Colonic mucosa (tissue), 4 donors: Measurements from ENCODE around the gene CDK5. TPM values are rescaled to one million over a fixed set of nuclear protein-coding genes. Genes with fewer than 3 reads are reported as not detected.

ENCODE experiments used
- DNase-seq: peaks from one replicate; pipeline ENCODE4 v3.0.0-alpha.2; 2020
- H3K27ac ChIP-seq: fragments of 200-600 bp; one replicate; pipeline ENCODE4 v1.8.0; 2021
- H3K27me3 ChIP-seq: fragments of 200-600 bp; one replicate; pipeline ENCODE4 v1.8.0; 2021
- H3K36me3 ChIP-seq: fragments of 200-600 bp; one replicate; pipeline ENCODE4 v1.8.0; 2021
- H3K4me1 ChIP-seq: fragments of 200-600 bp; one replicate; pipeline ENCODE4 v1.8.0; 2021; ENCODE audit warnings: mild to moderate bottlenecking
- H3K4me3 ChIP-seq: fragments of 200-600 bp; one replicate; pipeline ENCODE4 v1.8.0; 2021
- H3K9ac ChIP-seq, 2 donors: one replicate each; pipeline ENCODE4 v1.7.0; 2013; ENCODE audit warnings: control low read depth in 2 of 2, low read depth in 2 of 2, low read length in 2 of 2
- H3K9me3 ChIP-seq: fragments of 200-600 bp; one replicate; pipeline ENCODE4 v1.8.0; 2021
- CTCF ChIP-seq: fragments of 200-600 bp; IDR thresholded peaks from one replicate; pipeline ENCODE4 v1.8.0; 2022; ENCODE audit warnings: antibody characterized with exemption, mild to moderate bottlenecking
- intact Hi-C: fragments of 100-400 bp; cut with DNase I; formaldehyde crosslinking; loops from one replicate; pipeline ENCODE4 v1.14.1; 2022
- total RNA-seq, 2 donors: library from RNA; stranded (reverse); fragmentation: NEBNext Ultra II Directional in 1 of 2; extraction: Animal tissue kit (Norgen Biotek cat#: 25700) in 1 of 2; gene quantifications; one replicate each; pipeline ENCODE4 v1.2.1, GENCODE V29; 2021
- donor health status: healthy.
- donor health status: DM: no; HTN: no; CAD: no.
- donor health status: DM: no; HTN: no; CAD: no.

The CDK5 gene
- total RNA-seq, 2 donors from 2014 or later, result 11.3 to 15.9 TPM

- Histone ChIP-seq H3K4me1 (peaks cover 20% of the 10 kb centered on the region), H3K27me3 (no peaks in the 10 kb centered on the region), H3K9ac (peak within 1 kb of the TSS; percentile 89 to 92), H3K27ac (peak within 1 kb of the TSS; percentile 77), H3K4me3 (peak within 1 kb of the TSS; percentile 77), H3K9me3 (no peaks in the 10 kb centered on the region), H3K36me3 (no peaks in the 10 kb centered on the region)
- intact Hi-C loops, result no loop called here
- DNase-seq, result peak; percentile 91
- no peak for TF ChIP-seq CTCF
Measured at GRCh38 chr7:151085691-151086620, 28.3 kb upstream of the CDK5 start, which contains the start of gene AGAP3. TSS of gene AGAP3 (plus strand) at chr7:151086475. CDS start at chr7:151086742, 267 bp downstream.

GRCh38 chr7:151085329-151085690 is 27.6 kb upstream of the CDK5 start:
- Histone ChIP-seq H3K4me1 (peaks cover 20% of the 10 kb centered on the region), H3K9ac (peak overlapping the region; percentile 78 to 81)
- intact Hi-C loops, result no loop called here

GRCh38 chr7:151083824-151084160 is 26.1 kb upstream of the CDK5 start:
- Histone ChIP-seq H3K9ac (peak overlapping the region in 1 of 2 donors; percentile 85), H3K27me3 (no peaks in the 10 kb centered on the region), H3K27ac (no peak overlapping the region), H3K4me3 (peak overlapping the region; percentile 83), H3K9me3 (no peaks in the 10 kb centered on the region), H3K36me3 (no peaks in the 10 kb centered on the region), H3K4me1 (peaks cover 26% of the 10 kb centered on the region)
- DNase-seq, result no peak
- intact Hi-C loops, result no loop called here
- TF ChIP-seq CTCF, result no peak

More at GRCh38 chr7:151085329-151085690, 27.6 kb upstream of the CDK5 start:
- DNase-seq, result peak; percentile 25
- no peak overlapping the region for H3K4me3 ChIP-seq
- H3K36me3 ChIP-seq, result no peaks in the 10 kb centered on the region
- H3K9me3 ChIP-seq, result no peaks in the 10 kb centered on the region
- no peak for TF ChIP-seq CTCF
- H3K27ac ChIP-seq, result peak overlapping the region; percentile 71
- no peaks in the 10 kb centered on the region for H3K27me3 ChIP-seq

GRCh38 chr7:151083071-151083823 is 25.6 kb upstream of the CDK5 start, which contains the start of gene TMUB1:
TSS of gene TMUB1 (minus strand) at chr7:151083493. CDS start at chr7:151082563, 930 bp downstream.
- Histone ChIP-seq H3K4me3 (peak within 1 kb of the TSS; percentile 83), H3K36me3 (no peaks in the 10 kb centered on the region), H3K9ac (peak within 1 kb of the TSS; percentile 82 to 85), H3K27me3 (no peaks in the 10 kb centered on the region), H3K9me3 (no peaks in the 10 kb centered on the region), H3K4me1 (peaks cover 26% of the 10 kb centered on the region), H3K27ac (peak within 1 kb of the TSS; percentile 86)
- intact Hi-C loops, result no loop called here
- DNase-seq, result peak; percentile 86
- no peak for TF ChIP-seq CTCF
